SK-N-SH treated with all-trans-retinoic acid at 6 μM for 48 hours (cell line): ENCODE data around the gene NSMF.

Source experiments
- CSRNP3 ChIP-seq: fragments of 250-450 bp; sonication (Bioruptor Pico); IDR thresholded peaks from 2 replicates; pipeline ENCODE4 v1.5.1; 2021; ENCODE audit warnings: mild to moderate bottlenecking, moderate library complexity
- ISL1 ChIP-seq: fragments of 250-450 bp; sonication (Bioruptor Pico); IDR thresholded peaks from 2 replicates; pipeline ENCODE4 v2.1.2; 2022; ENCODE audit warnings: mild to moderate bottlenecking, moderate library complexity
- PATZ1 ChIP-seq: fragments of 250-450 bp; sonication (Bioruptor Pico); IDR thresholded peaks from 2 replicates; pipeline ENCODE4 v1.8.0; 2020; ENCODE audit warnings: mild to moderate bottlenecking, moderate library complexity, borderline replicate concordance
- POU6F1 ChIP-seq: fragments of 250-450 bp; sonication (Bioruptor Pico); IDR thresholded peaks from 2 replicates; pipeline ENCODE4 v1.8.0; 2021; ENCODE audit warnings: low read depth, mild to moderate bottlenecking, moderate library complexity, borderline replicate concordance
- TF ChIP-seq, protein P1 (sequence below): fragments of 250-450 bp; sonication (Bioruptor Pico); IDR thresholded peaks from 2 replicates; pipeline ENCODE4 v1.5.1; 2020; ENCODE audit warnings: low read depth, mild to moderate bottlenecking, moderate library complexity

- TF ChIP-seq, protein P1, sequence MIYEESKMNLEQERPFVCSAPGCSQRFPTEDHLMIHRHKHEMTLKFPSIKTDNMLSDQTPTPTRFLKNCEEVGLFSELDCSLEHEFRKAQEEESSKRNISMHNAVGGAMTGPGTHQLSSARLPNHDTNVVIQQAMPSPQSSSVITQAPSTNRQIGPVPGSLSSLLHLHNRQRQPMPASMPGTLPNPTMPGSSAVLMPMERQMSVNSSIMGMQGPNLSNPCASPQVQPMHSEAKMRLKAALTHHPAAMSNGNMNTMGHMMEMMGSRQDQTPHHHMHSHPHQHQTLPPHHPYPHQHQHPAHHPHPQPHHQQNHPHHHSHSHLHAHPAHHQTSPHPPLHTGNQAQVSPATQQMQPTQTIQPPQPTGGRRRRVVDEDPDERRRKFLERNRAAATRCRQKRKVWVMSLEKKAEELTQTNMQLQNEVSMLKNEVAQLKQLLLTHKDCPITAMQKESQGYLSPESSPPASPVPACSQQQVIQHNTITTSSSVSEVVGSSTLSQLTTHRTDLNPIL: no peak
- TF ChIP-seq CSRNP3 (CRISPR knock-in tag) (no peak), ISL1 (CRISPR knock-in tag) (no peak), POU6F1 (CRISPR knock-in tag) (no peak), PATZ1 (no peak)
Observed at GRCh38 chr9:137421838-137422603, 37.1 kb downstream of the NSMF start.
